GM18870 (cell line): ENCODE measurements around the gene PFN1.
A peak's percentile ranks its signal among the peaks of the same experiment; 100 is the strongest.

Experiments used
- ATAC-seq: cut with Tn5 transposase; IDR thresholded peaks from one replicate; pipeline ENCODE4 v1.9.1; 2021; ENCODE audit warnings: moderate library complexity; ENCODE audit not compliant: unreplicated experiment

Gene PFN1

DNA sequence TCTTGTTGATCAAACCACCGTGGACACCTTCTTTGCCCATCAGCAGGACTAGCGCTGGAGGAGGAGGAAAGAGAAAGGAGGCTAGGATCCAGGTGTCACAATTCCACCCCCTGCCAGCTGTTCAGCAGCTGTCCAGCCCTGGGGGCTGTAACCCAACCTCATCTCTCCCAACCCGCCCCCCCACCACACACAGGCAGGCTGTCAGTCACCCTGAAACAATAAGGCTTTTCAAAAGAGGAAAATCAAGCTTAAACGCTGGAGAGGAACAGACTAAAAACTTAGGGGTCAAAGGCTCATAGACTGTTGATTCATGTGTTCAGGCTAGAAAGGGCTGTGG, 2.4 kb downstream of the PFN1 start:
- no peak for ATAC-seq

GRCh38 chr17:4945176-4945943, 3.0 kb downstream of the PFN1 start:
- peak; percentile 36 for ATAC-seq

- ATAC-seq: no peak
Measured at GRCh38 chr17:4944554-4945175, 3.7 kb downstream of the PFN1 start.

DNA sequence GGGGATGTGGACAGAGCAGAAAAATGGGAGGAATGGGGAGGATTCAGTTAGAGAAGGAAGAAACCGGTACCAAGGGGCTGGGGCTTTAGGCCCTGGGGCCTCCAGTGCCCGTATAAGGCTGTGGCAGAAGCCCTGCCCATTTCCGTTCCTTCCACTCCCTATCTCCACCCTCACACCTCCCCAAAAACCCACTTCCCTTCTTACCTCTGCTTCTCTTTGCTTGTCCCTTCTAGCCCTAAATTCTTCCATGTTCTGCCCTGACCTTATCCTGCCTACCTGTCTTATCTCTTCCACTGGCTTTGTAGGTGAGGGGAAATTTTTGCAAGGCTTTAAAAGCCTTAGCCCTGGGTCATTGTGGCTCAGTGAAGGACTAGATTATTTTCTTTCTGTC, 4.2 kb downstream of the PFN1 start:
- no peak for ATAC-seq

GRCh38 chr17:4942760-4943508, 5.4 kb downstream of the PFN1 start:
- no peak for ATAC-seq

DNA sequence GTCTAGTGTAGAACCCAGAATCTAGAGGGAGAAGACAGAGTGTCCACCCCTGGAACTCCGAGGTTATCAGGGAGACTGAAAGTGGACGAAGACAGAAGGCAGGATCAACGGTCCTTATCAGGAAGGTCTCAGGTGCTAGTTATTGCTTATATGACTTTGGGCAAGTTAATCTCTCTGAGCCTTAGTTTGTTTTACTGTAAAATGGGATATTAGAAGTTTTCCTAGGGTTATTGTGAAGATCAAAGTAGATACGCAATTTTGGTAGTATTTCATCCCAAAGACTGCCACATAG, 7.1 kb downstream of the PFN1 start:
- no peak for ATAC-seq

- no peak for ATAC-seq
Measured at GRCh38 chr17:4940555-4941318, 7.6 kb downstream of the PFN1 start.

- ATAC-seq: peak; percentile 81
Measured at GRCh38 chr17:4939796-4940554, 8.4 kb downstream of the PFN1 start, which contains the start of the genes RNF167 and SLC25A11. Gene RNF167, plus strand, starts transcription at chr17:4940268. Its CDS starts 642 bp downstream, at chr17:4940910. Gene SLC25A11, minus strand, starts transcription at chr17:4940046. Its CDS starts 136 bp downstream, at chr17:4939910.

- ATAC-seq: peak; percentile 10
Measured at GRCh38 chr17:4939546-4939795, 8.9 kb downstream of the PFN1 start.

GRCh38 chr17:4938688-4939545, 9.4 kb downstream of the PFN1 start:
- no peak for ATAC-seq

- ATAC-seq: no peak
Measured at GRCh38 chr17:4938069-4938491, 10.2 kb downstream of the PFN1 start.

DNA sequence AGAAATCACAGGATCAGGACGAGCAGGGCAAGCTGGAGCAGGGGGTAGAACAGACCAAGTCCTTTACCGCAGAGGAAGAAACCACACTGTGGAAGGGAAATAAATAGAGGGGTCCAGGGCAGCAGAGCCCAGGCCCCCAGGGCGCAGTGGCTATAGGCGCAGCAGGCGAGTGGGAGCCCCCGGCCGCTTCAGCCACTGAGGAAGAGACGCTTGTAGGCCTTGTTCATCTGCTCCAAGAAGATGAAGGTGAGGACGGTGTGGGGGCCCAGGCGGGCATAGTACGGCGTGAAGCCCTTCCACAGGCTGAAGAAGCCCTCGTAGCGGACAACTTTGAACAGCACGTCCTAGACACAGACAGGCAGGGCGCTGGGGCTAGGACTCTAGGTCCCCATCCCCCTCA, 10.8 kb downstream of the PFN1 start:
- no peak for ATAC-seq

DNA sequence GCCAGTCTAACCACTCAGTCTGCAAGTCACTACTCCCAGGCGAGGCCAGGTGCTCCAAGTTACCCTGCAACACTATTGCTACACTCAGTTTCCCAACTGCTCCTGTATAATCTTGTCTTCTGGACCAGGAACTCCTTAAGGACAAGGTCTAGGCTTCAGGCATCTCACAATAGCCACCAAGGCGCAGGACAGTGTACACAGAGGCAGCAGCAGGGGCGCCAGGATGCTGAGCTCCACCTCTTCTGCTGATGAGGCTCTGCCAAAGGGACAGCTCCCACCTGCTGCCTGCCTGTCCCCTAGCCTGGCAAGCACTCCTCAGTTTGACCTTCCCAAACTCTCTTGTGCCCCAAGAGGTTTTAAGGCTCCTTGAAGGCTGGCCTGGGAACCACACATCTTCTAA, 11.9 kb downstream of the PFN1 start:
- ATAC-seq: no peak

DNA sequence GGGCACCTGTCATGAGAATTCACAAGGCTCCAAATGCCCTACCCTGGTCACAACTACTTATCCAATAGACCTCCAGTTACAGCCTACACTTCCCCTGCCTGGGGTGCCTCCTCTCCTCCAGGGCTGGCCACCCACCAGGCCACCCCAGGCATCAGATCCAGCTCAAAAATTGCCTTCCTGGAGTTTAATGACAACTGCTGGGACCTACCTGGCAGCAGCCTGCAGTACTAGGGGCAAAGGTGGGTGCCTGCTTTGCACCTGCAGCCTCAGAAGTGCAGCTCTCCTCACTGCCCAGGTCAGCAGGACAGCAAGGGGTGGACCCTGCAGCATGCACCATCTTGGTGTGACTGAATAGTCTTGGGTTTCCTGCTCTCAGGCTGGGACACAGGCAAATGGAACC, 12.7 kb downstream of the PFN1 start:
- no peak for ATAC-seq

DNA sequence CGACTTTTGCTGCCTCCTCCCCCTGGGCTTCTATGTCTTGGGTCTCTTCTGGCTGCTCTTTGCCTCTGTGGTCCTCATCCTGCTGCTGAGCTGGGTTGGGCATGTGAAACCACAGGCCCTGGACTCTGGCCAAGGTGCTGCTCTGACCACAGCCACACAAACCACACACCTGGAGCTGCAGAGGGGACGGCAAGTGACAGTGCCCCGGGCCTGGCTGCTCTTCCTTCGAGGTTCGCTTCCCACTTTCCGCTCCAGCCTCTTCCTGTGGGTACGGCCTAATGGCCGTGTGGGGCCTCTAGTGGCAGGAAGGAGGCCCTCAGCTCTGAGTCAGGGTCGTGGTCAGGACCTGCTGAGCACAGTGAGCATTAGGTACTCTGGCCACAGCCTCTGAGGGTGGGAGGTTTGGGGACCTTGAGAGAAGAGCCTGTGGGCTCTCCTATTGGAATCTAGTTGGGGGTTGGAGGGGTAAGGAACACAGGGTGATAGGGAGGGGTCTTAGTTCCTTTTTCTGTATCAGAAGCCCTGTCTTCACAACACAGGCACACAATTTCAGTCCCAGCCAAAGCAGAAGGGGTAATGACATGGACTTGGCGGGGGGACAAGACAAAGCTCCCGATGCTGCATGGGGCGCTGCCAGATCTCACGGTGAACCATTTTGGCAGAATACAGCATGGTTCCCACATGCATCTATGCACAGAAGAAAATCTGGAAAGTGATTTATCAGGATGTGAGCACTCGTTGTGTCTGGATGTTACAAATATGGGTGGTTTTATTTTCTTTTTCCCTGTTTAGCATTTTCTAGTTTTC, 14.0 kb downstream of the PFN1 start:
- ATAC-seq: no peak

GRCh38 chr17:4933646-4934045, 14.7 kb downstream of the PFN1 start:
- ATAC-seq: no peak

DNA sequence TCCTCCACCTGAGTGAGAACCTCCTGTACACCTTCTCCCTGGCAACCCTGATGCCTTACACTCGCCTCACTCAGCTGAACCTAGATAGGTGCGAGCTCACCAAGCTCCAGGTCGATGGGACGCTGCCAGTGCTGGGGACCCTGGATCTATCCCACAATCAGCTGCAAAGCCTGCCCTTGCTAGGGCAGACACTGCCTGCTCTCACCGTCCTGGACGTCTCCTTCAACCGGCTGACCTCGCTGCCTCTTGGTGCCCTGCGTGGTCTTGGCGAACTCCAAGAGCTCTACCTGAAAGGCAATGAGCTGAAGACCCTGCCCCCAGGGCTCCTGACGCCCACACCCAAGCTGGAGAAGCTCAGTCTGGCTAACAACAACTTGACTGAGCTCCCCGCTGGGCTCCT, 15.6 kb downstream of the PFN1 start:
- ATAC-seq: no peak

DNA sequence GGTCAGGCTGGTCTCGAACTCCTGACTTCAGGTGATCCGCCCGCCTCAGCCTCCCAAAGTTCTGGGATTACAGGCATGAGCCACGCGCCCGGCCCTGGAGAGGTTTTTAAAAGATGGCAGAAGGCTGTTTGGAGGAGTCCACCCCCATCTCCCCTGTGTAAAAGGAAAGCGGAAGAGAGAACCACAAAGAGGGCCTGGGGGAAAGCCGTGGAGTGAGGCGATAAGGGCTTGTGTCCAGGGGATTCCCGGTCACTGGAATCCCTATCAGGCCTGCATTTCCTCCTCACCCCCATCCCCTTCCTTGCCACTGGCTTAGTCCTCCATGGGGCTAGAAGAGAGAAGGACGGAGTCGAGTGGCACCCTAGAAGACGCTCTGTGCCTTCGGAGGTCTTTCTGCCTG, 16.4 kb downstream of the PFN1 start, which contains the start of gene GP1BA:
Gene GP1BA (plus strand): TSS at position 315 of the 400 bp plus-strand sequence. CDS start 328 bp downstream, outside the sequence.
- no peak for ATAC-seq

GRCh38 chr17:4928881-4929280, 19.4 kb downstream of the PFN1 start:
- no peak for ATAC-seq
